Heart left ventricle (tissue), 13 donors: ENCODE measurements around the gene CD8B2.

Experiments
- POLR2A ChIP-seq, 2 donors: fragments of 450-650 bp; IDR thresholded peaks; one replicate each; pipeline ENCODE4 v1.6.1; 2017; ENCODE audit warnings: antibody characterized with exemption in 2 of 2, mild to moderate bottlenecking in 2 of 2, moderate library complexity in 2 of 2
- TF ChIP-seq, protein P1 (sequence below), 12 donors: fragments of 200-600 bp; sonication (generic) in 4 of 12; IDR thresholded peaks; one replicate each; pipeline versions ENCODE4 v1.5.0 to v1.8.0; 2018 to 2022; ENCODE audit warnings: antibody characterized with exemption in 12 of 12, mild to moderate bottlenecking in 5 of 12
- donor health status: ischemic (EF 13 %, LVEDD 7.1; RV severe dilation, severe dysfunction).
- donor health status: DM: no; HTN: yes; CAD: no.
- donor health status: DM: no; HTN: no; CAD: no.
- donor health status: ischemic (EF 25% LVEDD 6.9; RV normal size, moderate dysfunction).
- donor health status: ischemic (EF 25% LVEDD 5.7; RV mildly dilated, moderate dysfunction).
- donor health status: ischemic (EF 35%, LVEDD 5.7; RV mildly dilated, moderate dysfunction).
- donor health status: nonischemic (EF 11% LVEDD 7.7; RV severe dilation, severe dysfunction).
- donor health status: DM: yes; HTN: yes; CAD: no.
- donor health status: PGD.
- donor health status: ischemic (EF 29% LVEDD 5.4; RV normal size, mild dysfunction).
- donor health status: nonischemic (EF 23%, LVEDD 6.1; RV moderate dilation, normal function).

DNA sequence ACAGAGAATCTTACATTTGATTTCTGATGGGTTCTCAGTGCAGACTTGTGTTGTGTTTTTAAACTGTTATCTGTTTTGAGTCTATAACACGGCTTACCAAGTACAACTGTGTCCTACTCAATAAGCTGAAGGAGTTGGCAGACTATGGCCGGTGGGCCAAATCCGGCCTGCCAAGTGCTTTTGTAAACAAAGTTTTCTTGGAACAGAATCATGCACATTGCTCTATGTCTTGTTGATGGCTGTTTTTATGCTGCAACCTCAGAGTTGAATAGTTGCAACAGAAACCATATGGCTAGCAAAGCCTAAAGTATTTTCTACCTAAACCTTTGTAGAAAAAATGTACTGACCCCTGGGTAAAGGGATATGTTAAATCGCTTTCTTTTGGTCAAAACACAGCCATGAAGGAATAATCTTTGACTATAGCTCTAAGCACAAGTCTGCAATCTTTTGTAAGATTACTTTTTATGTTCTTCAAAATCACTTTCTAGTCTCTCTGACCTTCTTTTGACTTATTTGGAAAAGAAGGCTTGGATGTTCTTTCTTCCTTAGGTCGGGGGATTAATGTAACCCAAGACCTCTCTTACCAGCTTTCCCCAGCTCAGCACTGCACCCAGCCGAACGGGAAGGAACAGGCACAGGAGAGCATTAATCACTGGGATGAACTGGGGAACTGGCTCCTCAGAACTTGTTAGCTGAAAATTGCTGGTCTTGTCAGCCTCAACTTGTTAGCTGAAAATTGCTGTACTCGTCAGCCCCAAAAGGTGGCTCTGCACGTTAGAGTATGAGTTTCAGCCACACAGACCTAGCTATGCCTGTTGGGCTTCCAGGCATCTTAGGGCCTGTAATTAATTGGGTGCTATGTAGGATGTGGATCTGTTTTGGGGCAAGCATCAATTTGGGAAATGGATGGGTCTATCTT lies 75.4 kb downstream of the CD8B2 start:
- TF ChIP-seq, protein P1, sequence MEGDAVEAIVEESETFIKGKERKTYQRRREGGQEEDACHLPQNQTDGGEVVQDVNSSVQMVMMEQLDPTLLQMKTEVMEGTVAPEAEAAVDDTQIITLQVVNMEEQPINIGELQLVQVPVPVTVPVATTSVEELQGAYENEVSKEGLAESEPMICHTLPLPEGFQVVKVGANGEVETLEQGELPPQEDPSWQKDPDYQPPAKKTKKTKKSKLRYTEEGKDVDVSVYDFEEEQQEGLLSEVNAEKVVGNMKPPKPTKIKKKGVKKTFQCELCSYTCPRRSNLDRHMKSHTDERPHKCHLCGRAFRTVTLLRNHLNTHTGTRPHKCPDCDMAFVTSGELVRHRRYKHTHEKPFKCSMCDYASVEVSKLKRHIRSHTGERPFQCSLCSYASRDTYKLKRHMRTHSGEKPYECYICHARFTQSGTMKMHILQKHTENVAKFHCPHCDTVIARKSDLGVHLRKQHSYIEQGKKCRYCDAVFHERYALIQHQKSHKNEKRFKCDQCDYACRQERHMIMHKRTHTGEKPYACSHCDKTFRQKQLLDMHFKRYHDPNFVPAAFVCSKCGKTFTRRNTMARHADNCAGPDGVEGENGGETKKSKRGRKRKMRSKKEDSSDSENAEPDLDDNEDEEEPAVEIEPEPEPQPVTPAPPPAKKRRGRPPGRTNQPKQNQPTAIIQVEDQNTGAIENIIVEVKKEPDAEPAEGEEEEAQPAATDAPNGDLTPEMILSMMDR (IDR thresholded peaks at IDR 0.05), result peak in 2 of 12 donors; percentile 8 to 19
- TF ChIP-seq POLR2A (IDR thresholded peaks at IDR 0.05), result no peak
